Parathyroid adenoma (tissue), 2 donors: Measurements from ENCODE around the gene SLC15A1.

Experiments
- H2AFZ ChIP-seq: fragments of 300-600 bp; sonication (generic); one replicate; pipeline ENCODE4 v1.7.0; 2017; ENCODE audit warnings: antibody characterized with exemption, mild to moderate bottlenecking
- H3K27ac ChIP-seq: fragments of 300-600 bp; sonication (generic); one replicate; pipeline ENCODE4 v1.7.0; 2017
- H3K27me3 ChIP-seq: fragments of 300-600 bp; sonication (generic); one replicate; pipeline ENCODE4 v1.7.0; 2017; ENCODE audit warnings: low read length; ENCODE audit not compliant: control insufficient read depth, insufficient read depth
- H3K36me3 ChIP-seq: fragments of 300-600 bp; sonication (generic); one replicate; pipeline ENCODE4 v1.7.0; 2017; ENCODE audit warnings: low read length; ENCODE audit not compliant: control insufficient read depth, insufficient read depth
- H3K4me1 ChIP-seq: fragments of 300-600 bp; sonication (generic); one replicate; pipeline ENCODE4 v1.7.0; 2017; ENCODE audit warnings: control low read depth
- H3K4me2 ChIP-seq: fragments of 300-600 bp; sonication (generic); one replicate; pipeline ENCODE4 v1.7.0; 2017; ENCODE audit warnings: low read length
- H3K4me3 ChIP-seq: fragments of 300-600 bp; sonication (generic); one replicate; pipeline ENCODE4 v1.7.0; 2017; ENCODE audit warnings: low read depth, low read length
- H3K79me2 ChIP-seq: fragments of 300-600 bp; sonication (generic); one replicate; pipeline ENCODE4 v1.7.0; 2017; ENCODE audit warnings: control low read depth
- H3K9ac ChIP-seq: fragments of 300-600 bp; sonication (generic); one replicate; pipeline ENCODE4 v1.7.0; 2017; ENCODE audit warnings: mild to moderate bottlenecking
- H3K9me3 ChIP-seq: fragments of 300-600 bp; sonication (generic); one replicate; pipeline ENCODE4 v1.7.0; 2017; ENCODE audit warnings: low read length; ENCODE audit not compliant: control insufficient read depth
- TF ChIP-seq, protein P1 (sequence below): fragments of 300-600 bp; sonication (generic); IDR thresholded peaks from one replicate; pipeline ENCODE4 v1.7.0; 2017; ENCODE audit warnings: antibody characterized with exemption, mild to moderate bottlenecking
- donor health status: primary hyperparathyroidism.

The SLC15A1 gene

DNA sequence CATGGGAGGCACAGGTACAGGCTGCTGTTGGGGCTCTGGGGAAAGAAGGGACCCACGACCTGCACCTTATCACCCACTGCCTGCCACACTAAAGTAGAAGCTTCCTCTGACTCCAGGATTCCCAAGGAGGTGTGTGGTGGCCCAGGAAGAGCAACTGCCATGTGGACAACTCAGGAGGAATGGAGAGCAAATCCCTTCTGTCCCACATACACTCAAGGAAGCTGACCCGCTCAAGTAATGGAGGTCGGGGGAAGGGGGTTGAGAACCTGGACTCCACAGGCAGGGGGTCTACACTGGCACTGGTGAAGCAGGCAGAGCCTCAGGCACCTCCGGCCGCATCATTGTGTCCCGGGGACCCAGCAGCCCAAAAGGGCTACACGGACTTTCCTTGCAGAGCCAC lies 29.4 kb upstream of the SLC15A1 start:
- TF ChIP-seq, protein P1, sequence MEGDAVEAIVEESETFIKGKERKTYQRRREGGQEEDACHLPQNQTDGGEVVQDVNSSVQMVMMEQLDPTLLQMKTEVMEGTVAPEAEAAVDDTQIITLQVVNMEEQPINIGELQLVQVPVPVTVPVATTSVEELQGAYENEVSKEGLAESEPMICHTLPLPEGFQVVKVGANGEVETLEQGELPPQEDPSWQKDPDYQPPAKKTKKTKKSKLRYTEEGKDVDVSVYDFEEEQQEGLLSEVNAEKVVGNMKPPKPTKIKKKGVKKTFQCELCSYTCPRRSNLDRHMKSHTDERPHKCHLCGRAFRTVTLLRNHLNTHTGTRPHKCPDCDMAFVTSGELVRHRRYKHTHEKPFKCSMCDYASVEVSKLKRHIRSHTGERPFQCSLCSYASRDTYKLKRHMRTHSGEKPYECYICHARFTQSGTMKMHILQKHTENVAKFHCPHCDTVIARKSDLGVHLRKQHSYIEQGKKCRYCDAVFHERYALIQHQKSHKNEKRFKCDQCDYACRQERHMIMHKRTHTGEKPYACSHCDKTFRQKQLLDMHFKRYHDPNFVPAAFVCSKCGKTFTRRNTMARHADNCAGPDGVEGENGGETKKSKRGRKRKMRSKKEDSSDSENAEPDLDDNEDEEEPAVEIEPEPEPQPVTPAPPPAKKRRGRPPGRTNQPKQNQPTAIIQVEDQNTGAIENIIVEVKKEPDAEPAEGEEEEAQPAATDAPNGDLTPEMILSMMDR = no peak
- H2AFZ ChIP-seq = no peak overlapping the region

DNA sequence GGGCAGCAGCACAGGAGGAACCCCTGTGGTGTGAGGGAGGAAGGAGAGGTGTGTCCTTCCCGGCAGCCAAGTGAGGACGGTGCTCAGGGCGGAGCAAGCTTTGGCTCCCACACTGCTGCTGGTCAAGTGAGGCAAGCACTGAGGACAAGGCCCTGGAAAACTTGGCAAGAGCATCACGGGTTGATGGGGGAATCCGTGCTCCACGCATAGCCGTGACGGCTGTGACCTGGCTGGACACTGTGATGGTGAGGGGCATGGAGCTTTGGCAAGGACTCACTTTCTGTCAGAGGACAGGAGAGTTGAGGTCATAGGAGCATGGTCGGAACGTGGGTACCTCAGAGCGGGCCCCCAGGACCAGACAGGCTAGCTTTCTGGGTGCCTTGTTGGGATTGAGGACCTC lies 29.0 kb upstream of the SLC15A1 start:
- Histone ChIP-seq H2AFZ (no peak overlapping the region), H3K9me3 (no peaks in the 10 kb centered on the region), H3K4me3 (no peak overlapping the region), H3K9ac (no peak overlapping the region), H3K36me3 (no peaks in the 10 kb centered on the region), H3K4me1 (no peaks in the 10 kb centered on the region), H3K27ac (no peak overlapping the region), H3K79me2 (no peaks in the 10 kb centered on the region), H3K4me2 (no peak overlapping the region), H3K27me3 (no peaks in the 10 kb centered on the region)
- TF ChIP-seq, protein P1 = no peak

More for the DNA sequence above, 29.4 kb upstream of the SLC15A1 start:
- H3K4me3 ChIP-seq = no peak overlapping the region
- no peak overlapping the region for H3K4me2 ChIP-seq
- no peaks in the 10 kb centered on the region for H3K4me1 ChIP-seq
- H3K36me3 ChIP-seq = no peaks in the 10 kb centered on the region
- H3K27ac ChIP-seq = no peak overlapping the region
- no peaks in the 10 kb centered on the region for H3K79me2 ChIP-seq
- no peak overlapping the region for H3K9ac ChIP-seq
- H3K9me3 ChIP-seq = no peaks in the 10 kb centered on the region
- H3K27me3 ChIP-seq = no peaks in the 10 kb centered on the region

DNA sequence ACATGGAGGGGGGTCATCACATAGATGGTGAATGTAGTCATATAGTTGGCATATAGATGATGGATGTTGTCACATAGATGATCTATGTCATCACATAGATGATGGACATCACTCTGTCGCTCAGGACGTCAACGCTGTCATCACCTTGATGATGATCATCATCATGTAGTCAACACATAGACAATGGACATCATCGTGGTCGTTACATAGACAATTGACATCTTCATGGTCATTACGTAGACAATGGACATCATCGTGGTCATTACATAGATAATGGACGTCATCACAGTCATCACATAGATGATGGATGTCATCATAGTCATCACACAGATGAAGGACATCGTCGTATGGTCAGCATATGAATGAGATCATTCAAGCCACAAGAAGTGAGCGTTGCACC lies 28.6 kb upstream of the SLC15A1 start:
- H3K79me2 ChIP-seq = no peaks in the 10 kb centered on the region
- H3K4me3 ChIP-seq = no peak overlapping the region
- H3K27me3 ChIP-seq = no peaks in the 10 kb centered on the region
- TF ChIP-seq, protein P1 = no peak
- no peak overlapping the region for H3K9ac ChIP-seq
- H3K36me3 ChIP-seq = no peaks in the 10 kb centered on the region
- no peak overlapping the region for H3K27ac ChIP-seq
- H3K4me2 ChIP-seq = no peak overlapping the region
- H3K9me3 ChIP-seq = no peaks in the 10 kb centered on the region
- H2AFZ ChIP-seq = no peak overlapping the region
- no peaks in the 10 kb centered on the region for H3K4me1 ChIP-seq

DNA sequence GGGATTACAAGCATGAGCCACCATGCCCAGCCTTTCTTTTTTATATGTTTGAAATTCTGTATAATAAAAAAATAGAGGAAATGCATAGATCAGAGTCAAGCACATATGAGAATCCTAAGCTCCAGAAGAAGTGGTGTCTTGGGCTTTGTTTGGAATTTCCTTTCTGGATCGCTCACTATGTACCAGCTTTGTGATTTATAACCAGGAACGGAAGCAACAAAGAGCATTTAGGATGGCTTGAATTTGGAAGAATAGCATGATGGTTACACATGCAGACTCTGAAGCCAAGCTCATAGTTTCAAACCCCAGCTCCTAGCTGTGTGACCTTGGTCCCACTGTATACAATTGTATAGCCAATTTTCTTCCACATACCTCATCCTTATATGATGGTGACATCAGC lies 28.0 kb upstream of the SLC15A1 start:
- Histone ChIP-seq H2AFZ (no peak overlapping the region), H3K4me3 (no peak overlapping the region), H3K79me2 (no peaks in the 10 kb centered on the region), H3K36me3 (no peaks in the 10 kb centered on the region), H3K9ac (no peak overlapping the region), H3K9me3 (no peaks in the 10 kb centered on the region), H3K4me1 (no peaks in the 10 kb centered on the region), H3K27ac (no peak overlapping the region), H3K27me3 (no peaks in the 10 kb centered on the region), H3K4me2 (no peak overlapping the region)
- TF ChIP-seq, protein P1 = no peak

DNA sequence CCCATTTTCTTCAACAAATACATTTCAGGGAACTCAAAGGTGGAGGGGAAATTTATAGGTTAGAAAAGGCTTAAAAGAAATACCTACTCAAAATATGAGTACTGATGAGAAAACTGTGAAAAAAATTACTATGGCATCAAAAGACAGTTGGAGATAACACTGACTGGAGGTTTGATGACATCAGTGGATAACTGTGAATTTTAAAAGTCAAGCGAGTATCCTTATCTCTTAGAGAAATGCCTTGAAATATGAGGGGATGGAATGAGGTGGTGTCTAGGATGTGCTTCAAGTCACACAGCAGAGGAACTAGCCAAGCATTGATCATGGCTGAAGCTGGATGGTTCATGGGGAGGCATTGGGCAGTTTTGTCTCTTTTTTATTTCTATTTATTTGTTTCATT lies 27.2 kb upstream of the SLC15A1 start:
- H3K9me3 ChIP-seq = no peaks in the 10 kb centered on the region
- H3K9ac ChIP-seq = no peak overlapping the region
- no peak overlapping the region for H3K27ac ChIP-seq
- no peaks in the 10 kb centered on the region for H3K79me2 ChIP-seq
- no peak overlapping the region for H2AFZ ChIP-seq
- no peak overlapping the region for H3K4me2 ChIP-seq
- no peaks in the 10 kb centered on the region for H3K27me3 ChIP-seq
- H3K4me1 ChIP-seq = no peaks in the 10 kb centered on the region
- TF ChIP-seq, protein P1 = no peak
- H3K4me3 ChIP-seq = no peak overlapping the region
- no peaks in the 10 kb centered on the region for H3K36me3 ChIP-seq
